GM10266 (cell line): ENCODE measurements around the gene H2AZ2.
"Not testable (repeated sequence)": the region's sequence is repeated elsewhere in the genome, so short reads cannot be mapped to it uniquely, and the experiment has no call there.

ENCODE experiments used
- DNase-seq: peaks from one replicate; pipeline ENCODE4 v3.0.0; 2012; ENCODE audit errors: extremely low spot score
- CTCF ChIP-seq: IDR thresholded peaks from 2 replicates; pipeline ENCODE4 v1.5.1; 2012; ENCODE audit warnings: mild to moderate bottlenecking, low read depth; ENCODE audit not compliant: control insufficient read depth, insufficient read depth; ENCODE audit errors: missing control alignments

H2AZ2 gene

GRCh38 chr7:44881610-44882009 lies 33.7 kb upstream of the H2AZ2 start:
- DNase-seq: no peak

GRCh38 chr7:44881066-44881600 lies 33.2 kb upstream of the H2AZ2 start:
- DNase-seq: no peak
- TF ChIP-seq CTCF: no peak

More at GRCh38 chr7:44881610-44882009, 33.7 kb upstream of the H2AZ2 start:
- no peak for TF ChIP-seq CTCF

DNA sequence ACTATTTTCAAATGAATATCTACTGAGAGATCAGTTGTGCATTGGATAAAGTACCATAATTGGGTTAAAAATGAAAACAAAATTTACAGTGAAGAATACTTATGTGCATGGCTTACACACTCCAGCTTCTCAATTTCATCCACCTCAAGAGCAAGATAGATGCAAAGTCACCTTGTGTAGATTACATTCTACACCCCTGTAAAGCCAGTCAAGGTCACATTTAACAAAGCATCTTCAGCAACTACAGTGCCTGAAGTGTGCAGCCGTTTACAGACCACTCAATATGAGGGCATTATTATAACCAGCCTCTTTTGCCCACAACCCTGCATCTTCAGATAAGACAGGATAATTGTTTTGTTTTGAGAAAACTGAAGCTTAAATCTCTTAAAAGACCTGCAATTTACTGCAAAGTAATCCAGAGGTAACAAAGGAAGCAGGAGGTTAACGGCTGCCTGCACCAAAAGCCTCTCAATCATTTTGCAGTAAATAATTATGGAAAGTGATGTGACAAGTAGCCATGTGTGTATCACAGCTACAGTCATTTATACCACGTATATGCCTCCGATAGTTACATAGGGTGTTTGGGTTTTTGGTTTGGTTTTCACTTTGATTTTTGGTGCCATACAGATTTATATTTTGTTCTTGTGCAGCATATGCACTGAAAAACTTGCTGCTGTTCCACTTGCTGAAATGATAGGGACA lies 32.6 kb upstream of the H2AZ2 start:
- TF ChIP-seq CTCF: no peak
- no peak for DNase-seq

DNA sequence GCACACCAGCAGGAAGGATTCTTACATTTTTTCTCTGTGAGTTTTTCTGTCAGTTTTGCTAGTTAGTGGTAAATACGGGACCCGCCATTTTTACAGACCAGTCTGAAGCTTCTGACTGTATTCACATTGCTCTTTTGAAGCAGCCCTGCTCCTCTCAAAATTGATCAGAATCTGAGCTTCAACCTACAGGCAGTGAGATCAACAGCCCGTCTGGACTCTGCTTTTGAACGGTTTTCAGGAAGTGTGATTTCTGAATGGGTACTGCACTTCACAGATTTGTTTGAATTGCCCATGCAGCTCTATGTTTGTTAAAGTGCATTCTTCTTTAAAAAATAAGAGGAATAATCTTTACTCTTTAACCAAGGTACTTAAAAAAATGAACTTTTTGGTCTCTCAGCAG lies 28.5 kb upstream of the H2AZ2 start:
- DNase-seq: no peak
- no peak for TF ChIP-seq CTCF

DNA sequence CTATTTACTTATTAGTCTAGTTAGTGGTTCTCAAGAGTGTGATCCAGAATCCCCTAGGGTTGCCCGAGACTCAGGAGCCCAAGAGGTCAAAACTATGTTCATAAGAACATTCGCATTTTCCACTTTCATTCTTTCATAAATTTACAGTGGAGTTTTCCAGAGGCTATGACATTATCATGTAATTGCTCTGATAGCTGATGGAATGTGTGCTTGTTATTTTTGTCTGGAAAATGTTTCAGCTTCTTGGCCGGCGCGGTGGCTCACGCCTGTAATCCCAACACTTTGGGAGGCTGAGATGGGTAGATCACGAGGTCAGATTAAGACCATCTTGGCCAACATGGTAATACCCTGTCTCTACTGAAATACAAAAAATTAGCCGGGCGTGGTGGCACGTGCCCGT lies 27.4 kb upstream of the H2AZ2 start:
- DNase-seq: no peak

GRCh38 chr7:44872787-44873186 lies 24.9 kb upstream of the H2AZ2 start:
- no peak for DNase-seq
- TF ChIP-seq CTCF: no peak

More for the DNA sequence above, 27.4 kb upstream of the H2AZ2 start:
- TF ChIP-seq CTCF: no peak

DNA sequence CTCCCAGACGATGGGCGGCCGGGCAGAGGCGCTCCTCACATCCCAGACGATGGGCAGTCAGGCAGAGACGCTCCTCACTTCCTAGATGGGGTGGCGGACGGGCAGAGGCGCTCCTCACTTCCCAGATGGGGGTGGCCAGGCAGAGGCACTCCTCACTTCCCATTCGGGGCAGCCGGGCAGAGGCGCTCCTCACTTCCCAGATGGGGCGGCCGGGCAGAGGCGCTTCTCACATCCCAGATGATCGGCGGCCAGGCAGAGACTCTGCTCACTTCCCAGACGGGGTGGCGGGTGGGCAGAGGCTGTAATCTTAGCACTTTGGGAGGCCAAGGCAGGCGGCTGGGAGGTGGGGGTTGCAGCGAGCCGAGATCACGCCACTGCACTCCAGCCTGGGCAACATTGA lies 24.0 kb upstream of the H2AZ2 start:
- DNase-seq: not testable (repeated sequence)

GRCh38 chr7:44870780-44871179 lies 22.9 kb upstream of the H2AZ2 start:
- not testable (repeated sequence) for DNase-seq

- not testable (repeated sequence) for DNase-seq
These were observed 22.4 kb upstream of the H2AZ2 start for GRCh38 chr7:44870336-44870735.
